AG09319 (cell line): ENCODE measurements around the gene USH2A.

ENCODE experiments used
- DNase-seq: peaks from one replicate; pipeline ENCODE4 v3.0.0-alpha.2; 2010; ENCODE audit warnings: low read depth; ENCODE audit errors: extremely low read depth
- CTCF ChIP-seq: IDR thresholded peaks from 2 replicates; pipeline ENCODE4 v1.5.1; 2011; ENCODE audit warnings: low read depth, mild to moderate bottlenecking, inconsistent platforms, low read length, moderate library complexity

The USH2A gene

GRCh38 chr1:216330262-216330661 lies 93.0 kb downstream of the USH2A start:
- DNase-seq: no peak
- no peak for TF ChIP-seq CTCF

- TF ChIP-seq CTCF: no peak
- no peak for DNase-seq
Observed at GRCh38 chr1:216325946-216326345, 97.3 kb downstream of the USH2A start.

- no peak for TF ChIP-seq CTCF
- DNase-seq: no peak
Observed at GRCh38 chr1:216325336-216325735, 97.9 kb downstream of the USH2A start.

GRCh38 chr1:216323344-216323743 lies 99.9 kb downstream of the USH2A start:
- no peak for DNase-seq
- no peak for TF ChIP-seq CTCF

GRCh38 chr1:216314379-216315095 lies 108.7 kb downstream of the USH2A start:
- TF ChIP-seq CTCF: no peak
- no peak for DNase-seq

GRCh38 chr1:216310776-216311175 lies 112.5 kb downstream of the USH2A start:
- peak; percentile 25 for DNase-seq
- TF ChIP-seq CTCF: peak; percentile 51

- no peak for DNase-seq
- TF ChIP-seq CTCF: no peak
Observed at GRCh38 chr1:216306830-216307229, 116.4 kb downstream of the USH2A start.
